GM18520 (cell line): ENCODE data around the gene TRIM46.
A peak's percentile ranks its signal among the peaks of the same experiment; 100 is the strongest.

Source experiments
- ATAC-seq: cut with Tn5 transposase; IDR thresholded peaks from one replicate; pipeline ENCODE4 v1.9.1; 2021; ENCODE audit not compliant: unreplicated experiment

Gene TRIM46

GRCh38 chr1:155173478-155174323 is at the start of gene TRIM46:
Gene TRIM46 (plus strand): TSS chr1:155173849. CDS start chr1:155173967, 118 bp downstream.
- no peak for ATAC-seq

- no peak for ATAC-seq
Measured at GRCh38 chr1:155124503-155125463, 48.9 kb upstream of the TRIM46 start.

- no peak for ATAC-seq
Measured at GRCh38 chr1:155125511-155125945, 48.1 kb upstream of the TRIM46 start.

GRCh38 chr1:155125946-155126555 is 47.6 kb upstream of the TRIM46 start:
- no peak for ATAC-seq

GRCh38 chr1:155126556-155127104 is 47.0 kb upstream of the TRIM46 start:
- ATAC-seq, result no peak

- no peak for ATAC-seq
Measured at GRCh38 chr1:155127105-155127966, 46.3 kb upstream of the TRIM46 start, which contains the start of gene EFNA1. Gene EFNA1 (plus strand): TSS chr1:155127876. CDS start chr1:155127978, 102 bp downstream.

GRCh38 chr1:155127967-155128754 is 45.5 kb upstream of the TRIM46 start:
- ATAC-seq, result no peak

- no peak for ATAC-seq
Measured at GRCh38 chr1:155128755-155129473, 44.7 kb upstream of the TRIM46 start.

- ATAC-seq, result no peak
Measured at GRCh38 chr1:155130272-155131006, 43.2 kb upstream of the TRIM46 start.

- ATAC-seq, result no peak
Measured at GRCh38 chr1:155131285-155131684, 42.4 kb upstream of the TRIM46 start.

- no peak for ATAC-seq
Measured at GRCh38 chr1:155131856-155132255, 41.8 kb upstream of the TRIM46 start.

GRCh38 chr1:155133799-155134281 is 39.8 kb upstream of the TRIM46 start:
- no peak for ATAC-seq

GRCh38 chr1:155134322-155134721 is 39.3 kb upstream of the TRIM46 start:
- ATAC-seq, result no peak

- no peak for ATAC-seq
Measured at GRCh38 chr1:155134880-155135414, 38.7 kb upstream of the TRIM46 start.

- ATAC-seq, result peak; percentile 62
Measured at GRCh38 chr1:155135415-155136028, 38.1 kb upstream of the TRIM46 start, which contains the start of gene SLC50A1. Gene SLC50A1 (plus strand): TSS chr1:155135852. CDS start chr1:155135912, 60 bp downstream.

- no peak for ATAC-seq
Measured at GRCh38 chr1:155136748-155137147, 36.9 kb upstream of the TRIM46 start.
